ENCODE data around the gene PSMD14. TPM values are rescaled to one million over a fixed set of nuclear protein-coding genes. Genes with fewer than 3 reads are reported as not detected.

Gene PSMD14
- total RNA-seq, 1 experiment from 2014 or later, result 176 TPM

- DNase-seq (ENCODE audit: low read depth), result no peak
These were observed 110.8 kb downstream of the PSMD14 start for GRCh38 chr2:161418715-161419637.

- no peak for DNase-seq (ENCODE audit: low read depth)
These were observed 111.5 kb downstream of the PSMD14 start for GRCh38 chr2:161419638-161420190.

GRCh38 chr2:161420406-161421074 lies 112.3 kb downstream of the PSMD14 start:
- DNase-seq (ENCODE audit: low read depth), result no peak

- DNase-seq (ENCODE audit: low read depth), result no peak
These were observed 113.5 kb downstream of the PSMD14 start for GRCh38 chr2:161421686-161422085.

- no peak for DNase-seq (ENCODE audit: low read depth)
These were observed 114.7 kb downstream of the PSMD14 start for GRCh38 chr2:161422816-161423403.

- DNase-seq (ENCODE audit: low read depth), result no peak
These were observed 115.5 kb downstream of the PSMD14 start for GRCh38 chr2:161423421-161424393.

GRCh38 chr2:161424394-161424769 lies 116.2 kb downstream of the PSMD14 start:
- DNase-seq (ENCODE audit: low read depth), result no peak

- DNase-seq (ENCODE audit: low read depth), result no peak
These were observed 116.9 kb downstream of the PSMD14 start for GRCh38 chr2:161424891-161425727.

- no peak for DNase-seq (ENCODE audit: low read depth)
These were observed 117.7 kb downstream of the PSMD14 start for GRCh38 chr2:161425728-161426454.

GRCh38 chr2:161426455-161426921 lies 118.3 kb downstream of the PSMD14 start:
- DNase-seq (ENCODE audit: low read depth), result no peak

- no peak for DNase-seq (ENCODE audit: low read depth)
These were observed 118.9 kb downstream of the PSMD14 start for GRCh38 chr2:161426922-161427663.

GRCh38 chr2:161427664-161428587 lies 119.7 kb downstream of the PSMD14 start:
- no peak for DNase-seq (ENCODE audit: low read depth)

GRCh38 chr2:161430386-161430785 lies 122.2 kb downstream of the PSMD14 start:
- DNase-seq (ENCODE audit: low read depth), result no peak

GRCh38 chr2:161432107-161432506 lies 123.9 kb downstream of the PSMD14 start:
- DNase-seq (ENCODE audit: low read depth), result no peak

- no peak for DNase-seq (ENCODE audit: low read depth)
These were observed 125.9 kb downstream of the PSMD14 start for GRCh38 chr2:161434118-161434517.

GRCh38 chr2:161436411-161436810 lies 128.2 kb downstream of the PSMD14 start:
- peak; percentile 50 for DNase-seq (ENCODE audit: low read depth)

GRCh38 chr2:161438598-161438997 lies 130.4 kb downstream of the PSMD14 start:
- no peak for DNase-seq (ENCODE audit: low read depth)
